Stimulated activated CD4-positive, alpha-beta T cell treated with anti-CD3 and anti-CD28 coated beads, Interleukin-12 subunit alpha, Interleukin-12 subunit beta, amount 100 ng/mL, for 24 hours (primary cell): ENCODE results near the gene PHOSPHO1.
A peak's percentile ranks its signal among the peaks of the same experiment; 100 is the strongest.
"Not testable (repeated sequence)": the region's sequence is repeated elsewhere in the genome, so short reads cannot be mapped to it uniquely, and the experiment has no call there.

Experiments used
- DNase-seq, 2 experiments: peaks; one replicate each; pipeline ENCODE4 v3.0.0-alpha.2; 2020; ENCODE audit warnings: low read depth in 2 of 2

Gene PHOSPHO1

DNA sequence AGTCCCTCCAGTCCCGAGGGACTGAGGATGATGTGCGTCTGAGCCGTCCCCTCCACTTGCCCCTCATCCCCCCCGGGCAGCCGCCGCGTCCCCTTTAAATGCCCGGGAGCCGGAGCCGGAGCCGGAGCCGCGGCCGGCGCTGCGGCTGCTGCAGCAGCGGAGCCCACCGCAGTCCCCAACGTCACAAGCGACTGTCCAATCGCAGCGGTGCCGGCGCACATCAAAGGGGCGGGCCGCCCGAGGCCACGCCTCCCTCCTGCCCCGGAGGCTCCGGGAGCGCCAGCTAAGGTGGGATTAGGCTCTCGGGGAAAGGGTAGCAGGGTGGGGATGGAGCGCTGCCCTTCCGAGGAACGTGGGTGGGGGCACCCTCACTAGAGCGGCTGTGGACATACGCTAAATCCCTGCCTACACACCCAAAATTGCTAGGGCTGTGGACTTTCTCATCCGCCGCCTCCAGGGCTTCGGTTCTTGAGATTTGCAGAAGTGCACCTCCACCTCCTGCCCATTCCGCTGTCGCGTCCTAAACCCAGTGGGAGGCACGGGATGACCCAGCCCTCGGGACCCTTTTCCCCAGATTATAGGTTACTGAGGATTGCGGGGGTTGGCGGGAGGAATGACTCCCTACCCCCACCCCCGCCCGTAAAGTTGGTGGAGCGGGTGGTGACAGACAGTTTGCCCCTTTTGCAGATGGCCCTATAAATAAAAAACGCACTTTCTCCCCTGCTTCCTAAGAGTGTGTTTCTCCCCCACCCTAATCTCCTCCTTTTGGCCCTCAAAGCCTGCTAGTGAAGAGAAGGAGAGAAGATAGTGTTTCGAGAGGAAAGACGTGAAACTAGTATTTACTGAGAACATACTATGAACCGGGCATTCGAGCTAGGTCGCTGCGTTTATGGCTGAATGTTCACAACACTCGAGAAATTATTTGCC, at the start of gene PHOSPHO1:
Gene PHOSPHO1 (minus strand): TSS at position 152 of the 927 bp plus-strand sequence. CDS start 4,096 bp downstream, outside the sequence.
- DNase-seq = peak; percentile 66 to 83

DNA sequence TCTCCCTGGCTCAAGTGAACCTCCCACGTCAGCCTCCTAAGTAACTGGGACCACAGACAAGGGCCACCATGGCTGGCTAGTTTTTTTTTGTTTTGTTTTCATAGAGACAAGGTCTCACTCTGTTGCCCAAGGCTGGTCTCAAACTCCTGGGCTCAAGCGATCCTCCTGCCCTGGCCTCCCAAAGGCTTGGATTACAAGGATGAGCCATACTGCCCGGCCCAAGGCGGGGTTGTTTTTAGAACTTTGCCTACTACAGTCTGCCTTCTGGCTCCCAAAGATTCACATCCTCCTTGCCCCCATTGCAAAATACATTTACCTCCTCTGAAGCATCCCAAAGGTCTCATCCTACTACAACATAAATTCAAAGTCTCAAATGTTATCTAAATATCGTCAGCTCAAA, 49.5 kb upstream of the PHOSPHO1 start:
- no peak for DNase-seq

GRCh38 chr17:49279263-49280015, 48.9 kb upstream of the PHOSPHO1 start:
- DNase-seq = not testable (repeated sequence)

GRCh38 chr17:49278076-49278475, 47.5 kb upstream of the PHOSPHO1 start:
- DNase-seq = no peak

- DNase-seq = no peak
Observed at GRCh38 chr17:49277638-49278037, 47.1 kb upstream of the PHOSPHO1 start.

DNA sequence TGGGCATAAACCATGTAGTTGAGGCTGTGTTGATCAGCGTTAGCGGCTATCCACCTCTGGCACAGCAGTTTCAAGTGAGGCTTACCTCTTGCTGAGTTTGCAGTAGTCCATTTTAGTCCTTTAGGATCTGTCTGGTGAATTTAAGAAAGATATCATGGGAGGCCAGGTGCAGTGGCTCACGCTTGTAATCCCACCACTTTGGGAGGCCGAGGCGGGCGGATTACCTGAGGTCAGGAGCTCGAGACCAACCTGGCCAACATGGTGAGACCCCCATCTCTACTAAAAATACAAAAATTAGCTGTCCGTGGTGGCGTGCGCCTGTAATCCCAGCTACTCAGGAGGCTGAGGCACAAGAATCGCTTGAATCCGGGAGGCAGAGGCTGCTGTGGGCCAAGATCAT, 45.4 kb upstream of the PHOSPHO1 start:
- DNase-seq = not testable (repeated sequence)

DNA sequence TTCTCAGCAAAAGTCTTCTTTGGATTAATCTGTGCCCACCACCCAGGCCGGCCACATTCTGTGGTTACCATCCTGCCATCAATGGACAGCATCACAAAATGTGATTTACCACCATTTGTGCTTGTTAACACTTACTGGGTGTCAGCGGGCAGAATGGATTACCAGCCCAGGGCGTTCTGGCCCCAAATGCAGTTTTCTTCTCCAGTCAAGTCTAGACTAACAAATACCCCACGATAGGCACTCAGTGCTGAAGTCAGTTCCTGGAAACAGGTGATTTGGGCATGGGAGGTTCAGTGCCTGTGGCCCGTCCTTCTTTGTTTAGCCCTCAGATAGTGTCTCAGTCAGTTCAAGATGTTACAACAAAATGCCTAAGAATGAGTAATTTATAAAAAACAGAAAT, 38.8 kb upstream of the PHOSPHO1 start:
- DNase-seq = no peak

GRCh38 chr17:49267912-49268311, 37.3 kb upstream of the PHOSPHO1 start:
- DNase-seq = no peak

DNA sequence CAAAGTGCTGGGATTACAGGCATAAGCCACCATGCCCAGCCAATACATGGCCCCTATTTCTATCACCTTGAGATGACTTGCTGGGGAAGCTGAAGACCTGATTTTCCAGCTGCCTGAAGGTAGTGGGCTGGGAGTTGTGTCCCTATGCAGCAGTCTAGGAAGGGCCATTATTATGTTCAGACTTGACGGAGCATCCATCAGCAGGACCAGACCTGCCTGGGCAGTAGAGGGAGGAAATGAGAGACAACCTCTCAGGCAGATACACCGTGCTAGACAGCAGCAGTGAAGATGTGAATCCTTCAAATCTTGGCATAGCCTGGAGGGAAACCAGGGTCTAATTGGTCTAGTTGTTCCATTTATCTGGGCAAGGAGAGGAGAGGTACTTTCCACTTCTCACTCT, 35.6 kb upstream of the PHOSPHO1 start:
- no peak for DNase-seq

DNA sequence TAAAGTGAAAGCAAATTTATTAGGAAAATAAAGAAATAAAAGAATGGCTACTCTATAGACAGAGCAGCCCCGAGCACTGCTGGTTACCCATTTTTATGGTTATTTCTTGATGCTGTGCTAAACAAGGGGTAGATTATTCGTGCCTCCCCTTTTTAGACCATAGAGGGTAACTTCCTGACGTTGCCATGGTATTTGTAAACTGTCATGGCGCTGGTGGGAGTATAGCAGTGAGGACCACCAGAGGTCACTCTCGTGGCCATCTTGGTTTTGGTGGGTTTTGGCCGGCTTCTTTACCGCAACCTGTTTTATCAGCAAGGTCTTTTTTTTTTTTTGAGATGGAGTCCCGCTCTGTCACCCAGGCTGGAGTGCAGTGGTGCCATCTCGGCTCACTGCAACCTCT, 31.0 kb upstream of the PHOSPHO1 start:
- not testable (repeated sequence) for DNase-seq

- no peak for DNase-seq
Observed at GRCh38 chr17:49260817-49261291, 30.3 kb upstream of the PHOSPHO1 start.

DNA sequence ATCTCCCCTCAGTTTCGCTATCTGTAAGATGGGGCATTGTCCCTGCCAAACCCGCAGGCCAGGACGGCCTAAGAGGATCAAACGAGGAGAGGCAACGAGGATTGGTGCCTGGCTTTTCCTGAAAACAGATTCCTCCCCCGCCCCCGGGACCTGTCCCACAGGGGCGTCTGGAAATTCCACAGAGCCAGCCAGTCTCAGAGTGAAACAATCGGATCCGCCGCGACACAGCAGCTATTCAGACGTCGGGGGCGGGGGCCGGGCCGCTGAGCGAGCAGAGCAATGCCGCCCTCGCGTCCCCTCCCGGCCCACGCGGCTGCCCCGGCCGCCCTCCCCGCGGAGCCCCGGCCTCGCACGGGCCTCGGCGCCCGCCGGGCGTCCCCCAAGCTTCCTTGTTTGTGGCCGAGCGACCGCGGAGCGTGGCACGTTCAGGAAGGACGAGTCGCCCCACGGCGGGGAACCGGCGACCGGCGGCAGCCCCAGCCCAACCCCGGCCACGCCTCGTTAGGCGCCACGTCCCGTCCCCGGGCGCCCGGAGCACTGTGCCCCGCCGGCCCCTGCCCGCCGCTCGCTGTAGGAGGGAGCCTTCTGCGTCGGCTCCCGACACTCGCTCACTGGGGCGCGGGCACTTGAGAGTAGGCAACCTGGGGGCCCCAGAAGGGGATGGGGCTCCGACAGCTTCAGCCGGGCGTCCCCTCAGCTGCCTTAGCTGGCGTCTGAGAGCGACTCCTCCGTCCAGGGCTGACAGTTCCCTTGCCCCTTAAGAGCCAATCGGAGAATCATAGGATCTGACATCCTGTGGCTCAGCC, 29.6 kb upstream of the PHOSPHO1 start:
- DNase-seq = peak; percentile 21 to 39

GRCh38 chr17:49259663-49260010, 29.1 kb upstream of the PHOSPHO1 start:
- no peak for DNase-seq

- DNase-seq = no peak
Observed at GRCh38 chr17:49258394-49258793, 27.8 kb upstream of the PHOSPHO1 start.

- DNase-seq = no peak
Observed at GRCh38 chr17:49255125-49255524, 24.5 kb upstream of the PHOSPHO1 start.

GRCh38 chr17:49254066-49254465, 23.5 kb upstream of the PHOSPHO1 start:
- DNase-seq = no peak

GRCh38 chr17:49252148-49252695, 21.6 kb upstream of the PHOSPHO1 start:
- DNase-seq = no peak

GRCh38 chr17:49249890-49250522, 19.4 kb upstream of the PHOSPHO1 start:
- no peak for DNase-seq

- no peak for DNase-seq
Observed at GRCh38 chr17:49249292-49249794, 18.8 kb upstream of the PHOSPHO1 start.

DNA sequence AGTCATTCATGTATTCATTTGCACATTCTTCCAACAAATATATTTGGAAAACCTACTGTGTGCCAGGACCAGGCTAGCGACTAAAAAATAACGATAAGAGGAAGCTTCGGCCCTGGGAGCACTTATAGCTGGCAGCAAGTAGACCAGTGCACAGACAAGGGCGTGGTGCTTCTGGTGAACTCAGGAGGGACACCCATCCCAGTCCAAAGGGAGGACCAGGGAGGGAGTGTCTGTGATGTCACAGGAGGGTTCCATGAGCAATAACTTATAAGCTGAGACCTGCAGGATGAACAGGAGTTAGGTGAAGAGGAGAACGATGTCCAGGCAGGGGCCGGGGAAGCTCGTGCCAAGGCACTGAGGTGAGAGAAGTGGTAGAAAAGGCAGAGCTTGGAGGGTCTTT, 17.4 kb upstream of the PHOSPHO1 start:
- no peak for DNase-seq

- no peak for DNase-seq
Observed at GRCh38 chr17:49244839-49245238, 14.3 kb upstream of the PHOSPHO1 start.
